Measurements from ENCODE around the gene S100A5. TPM values are rescaled to one million over a fixed set of nuclear protein-coding genes. Genes with fewer than 3 reads are reported as not detected.
"Not testable (repeated sequence)": the region's sequence is repeated elsewhere in the genome, so short reads cannot be mapped to it uniquely, and the experiment has no call there.

Gene S100A5
- total RNA-seq, 1 donor, result not detected

GRCh38 chr1:153578936-153579335, 38.2 kb upstream of the S100A5 start:
- no peak for DNase-seq (ENCODE audit: low read depth)
- TF ChIP-seq CTCF (IDR thresholded peaks at IDR 0.05; ENCODE audit: insufficient read depth, low read depth, low read length), result no peak
- H3K4me3 ChIP-seq (ENCODE audit: low read depth, low read length), result no peak overlapping the region

GRCh38 chr1:153578490-153578889, 37.8 kb upstream of the S100A5 start:
- H3K4me3 ChIP-seq (ENCODE audit: low read depth, low read length), result no peak overlapping the region
- no peak for DNase-seq (ENCODE audit: low read depth)
- TF ChIP-seq CTCF (IDR thresholded peaks at IDR 0.05; ENCODE audit: insufficient read depth, low read depth, low read length), result no peak

DNA sequence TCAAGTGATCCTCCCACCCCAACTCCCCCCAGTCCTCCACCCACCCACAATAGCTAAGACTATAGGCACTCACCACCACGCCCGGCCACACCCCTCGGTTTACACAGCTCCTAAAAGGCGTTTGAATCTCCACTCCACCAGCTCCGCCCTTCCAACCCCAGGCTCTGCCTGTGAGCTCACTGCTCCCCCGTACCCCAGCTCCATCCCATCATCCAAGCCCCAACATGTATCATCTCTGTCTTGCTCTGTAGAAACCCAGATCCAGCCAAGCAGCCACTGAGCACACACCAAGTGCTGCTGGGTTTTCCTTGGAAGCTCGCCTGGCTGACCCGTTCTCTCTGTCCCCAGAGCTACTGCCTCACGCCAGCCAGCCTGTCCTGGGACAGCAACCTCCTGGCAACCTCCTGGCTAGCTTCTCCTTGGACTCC, 36.9 kb upstream of the S100A5 start:
- no peak for DNase-seq (ENCODE audit: low read depth)
- TF ChIP-seq CTCF (IDR thresholded peaks at IDR 0.05; ENCODE audit: insufficient read depth, low read depth, low read length), result no peak
- H3K4me3 ChIP-seq (ENCODE audit: low read depth, low read length), result no peak overlapping the region

- no peak for TF ChIP-seq CTCF (IDR thresholded peaks at IDR 0.05; ENCODE audit: insufficient read depth, low read depth, low read length)
- no peak for DNase-seq (ENCODE audit: low read depth)
- no peak overlapping the region for H3K4me3 ChIP-seq (ENCODE audit: low read depth, low read length)
These were observed 36.4 kb upstream of the S100A5 start for GRCh38 chr1:153577138-153577537.

DNA sequence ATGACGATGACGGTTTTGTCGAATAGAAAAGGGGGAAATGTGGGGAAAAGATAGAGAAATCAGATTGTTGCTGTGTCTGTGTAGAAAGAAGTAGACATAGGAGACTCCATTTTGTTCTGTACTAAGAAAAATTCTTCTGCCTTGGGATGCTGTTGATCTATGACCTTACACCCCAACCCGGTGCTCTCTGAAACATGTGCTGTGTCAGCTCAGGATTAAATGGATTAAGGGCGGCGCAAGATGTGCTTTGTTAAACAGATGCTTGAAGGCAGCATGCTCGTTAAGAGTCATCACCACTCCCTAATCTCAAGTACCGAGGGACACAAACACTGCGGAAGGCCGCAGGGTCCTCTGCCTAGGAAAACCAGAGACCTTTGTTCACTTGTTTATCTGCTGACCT, 34.8 kb upstream of the S100A5 start:
- H3K4me3 ChIP-seq (ENCODE audit: low read depth, low read length), result not testable (repeated sequence)
- peak; percentile 71 for DNase-seq (ENCODE audit: low read depth)

GRCh38 chr1:153575081-153575491, 34.4 kb upstream of the S100A5 start:
- not testable (repeated sequence) for DNase-seq (ENCODE audit: low read depth); H3K4me3 ChIP-seq (ENCODE audit: low read depth, low read length)

GRCh38 chr1:153573351-153573750, 32.6 kb upstream of the S100A5 start:
- TF ChIP-seq CTCF (IDR thresholded peaks at IDR 0.05; ENCODE audit: insufficient read depth, low read depth, low read length), result no peak
- no peak for DNase-seq (ENCODE audit: low read depth)
- no peak overlapping the region for H3K4me3 ChIP-seq (ENCODE audit: low read depth, low read length)

- peak; percentile 91 for TF ChIP-seq CTCF (IDR thresholded peaks at IDR 0.05; ENCODE audit: insufficient read depth, low read depth, low read length)
- no peak overlapping the region for H3K4me3 ChIP-seq (ENCODE audit: low read depth, low read length)
- peak; percentile 83 for DNase-seq (ENCODE audit: low read depth)
These were observed 31.9 kb upstream of the S100A5 start for GRCh38 chr1:153572569-153573015.
